HCT116 (cell line): Measurements from ENCODE around the gene CLCN3. TPM values are rescaled to one million over a fixed set of nuclear protein-coding genes. Genes with fewer than 3 reads are reported as not detected.

Experiments used
- ATAC-seq: fragments of 200-7000 bp; cut with Tn5 transposase; 2 replicates; pipeline ENCODE4 v1.9.1; 2020; ENCODE audit warnings: mild to moderate bottlenecking, moderate library complexity
- BruUV-seq: library from RNA; stranded (reverse); fragments of 400-500 nt; replicated peaks from 2 replicates; lab custom pipeline; 2021; lab: Mats Ljungman, UMichigan
- CTCF ChIA-PET: fragments of 300-600 bp; sonication (Branson Sonifier 250); formaldehyde crosslinking; loops from one replicate; lab custom pipeline; 2021; ENCODE audit warnings: antibody characterized with exemption; lab: Charles Lee
- POLR2A ChIA-PET: fragments of 300-600, 350-600 bp; sonication (Branson Sonifier 250); formaldehyde crosslinking; loops from one replicate; lab custom pipeline; 2021; ENCODE audit warnings: antibody characterized with exemption; lab: Charles Lee
- RAD21 ChIA-PET, 2 experiments: fragments of 300-600 bp; sonication (Branson Sonifier 250); formaldehyde crosslinking; loops; one replicate each; lab custom pipeline; 2023; ENCODE audit warnings: low total read pairs in 2 of 2; ENCODE audit not compliant: uncharacterized antibody in 2 of 2, unreplicated experiment in 2 of 2, low non-redundant PET in 1 of 2; lab: Charles Lee
- DNase-seq: peaks from one replicate; pipeline ENCODE4 v3.0.0-alpha.2; 2010; ENCODE audit warnings: low read depth, low spot score
- H2AFZ ChIP-seq: fragments of 200-600 bp; shearing (Covaris generic), sonication (generic); 2 replicates; pipeline ENCODE4 v1.6.1; 2017; ENCODE audit warnings: low read depth, mixed run types, mixed read lengths, antibody characterized with exemption, low read length; ENCODE audit not compliant: poor library complexity, severe bottlenecking
- H3K27ac ChIP-seq: 2 replicates; pipeline ENCODE4 v1.5.1; 2012; ENCODE audit warnings: low read depth, low read length
- H3K27me3 ChIP-seq: fragments of 200-600 bp; sonication (generic); 2 replicates; pipeline ENCODE4 v1.6.1; 2016; ENCODE audit warnings: mixed run types, low read length, mixed read lengths; ENCODE audit not compliant: insufficient read depth
- H3K36me3 ChIP-seq, 2 experiments: fragments of 200-500 bp in 1 of 2; fragments of 200-600 bp in 1 of 2; sonication (Bioruptor generic) in 1 of 2; sonication (generic) in 1 of 2; 2 replicates each; pipeline versions ENCODE4 v1.5.1 to v1.6.1; 2014 to 2016; ENCODE audit warnings: low read length in 2 of 2, inconsistent platforms in 1 of 2, mixed read lengths in 1 of 2, mixed run types in 1 of 2; ENCODE audit not compliant: insufficient read depth in 2 of 2, control insufficient read depth in 1 of 2
- H3K4me1 ChIP-seq, 2 experiments: fragments of 200-600 bp in 1 of 2; sonication (generic) in 1 of 2; 2 replicates each; pipeline versions ENCODE4 v1.5.1 to v1.6.1; 2012 to 2017; ENCODE audit warnings: low read length in 2 of 2, inconsistent platforms in 1 of 2, mild to moderate bottlenecking in 1 of 2, mixed read lengths in 1 of 2, mixed run types in 1 of 2, moderate library complexity in 1 of 2; ENCODE audit not compliant: insufficient read depth in 2 of 2, control insufficient read depth in 1 of 2
- H3K4me2 ChIP-seq: fragments of 200-600 bp; sonication (generic); 2 replicates; pipeline ENCODE4 v1.6.1; 2017; ENCODE audit warnings: mixed run types, low read length, mixed read lengths
- H3K4me3 ChIP-seq, 2 experiments: fragments of 200-600 bp in 1 of 2; sonication (generic) in 1 of 2; replicated peaks in 1 of 2; 2 replicates each; pipeline ENCODE4 v1.5.1; 2011 to 2016; ENCODE audit warnings: low read length in 2 of 2, control low read depth in 1 of 2, low read depth in 1 of 2, mild to moderate bottlenecking in 1 of 2, mixed read lengths in 1 of 2, mixed run types in 1 of 2
- H3K79me2 ChIP-seq: fragments of 200-600 bp; sonication (generic); 2 replicates; pipeline ENCODE4 v1.6.1; 2017; ENCODE audit warnings: mild to moderate bottlenecking, mixed run types, low read length, moderate library complexity, mixed read lengths; ENCODE audit not compliant: insufficient read depth
- H3K9ac ChIP-seq: fragments of 200-600 bp; sonication (generic); 2 replicates; pipeline ENCODE4 v1.6.1; 2016; ENCODE audit warnings: low read length, mixed read lengths
- H3K9me2 ChIP-seq: fragments of 200-600 bp; sonication (generic), shearing (Covaris generic); 2 replicates; pipeline ENCODE4 v1.6.1; 2017; ENCODE audit warnings: mixed run types, mild to moderate bottlenecking, moderate library complexity; ENCODE audit not compliant: insufficient read depth
- H3K9me3 ChIP-seq, 2 experiments: fragments of 200-500 bp in 1 of 2; fragments of 200-600 bp in 1 of 2; sonication (Bioruptor generic) in 1 of 2; sonication (generic) in 1 of 2; 2 replicates each; pipeline ENCODE4 v1.6.1; 2014 to 2017; ENCODE audit warnings: low read length in 2 of 2, mixed read lengths in 2 of 2, inconsistent platforms in 1 of 2, low read depth in 1 of 2, mild to moderate bottlenecking in 1 of 2, mixed run types in 1 of 2, moderate library complexity in 1 of 2; ENCODE audit not compliant: control insufficient read depth in 1 of 2, insufficient read depth in 1 of 2
- H4K20me1 ChIP-seq: fragments of 200-600 bp; sonication (generic), shearing (Covaris generic); 2 replicates; pipeline ENCODE4 v1.6.1; 2017; ENCODE audit warnings: mixed run types, mild to moderate bottlenecking, moderate library complexity; ENCODE audit not compliant: insufficient read depth
- CEBPB ChIP-seq: IDR thresholded peaks from 2 replicates; pipeline ENCODE4 v1.6.1; 2012; ENCODE audit warnings: low read depth
- ELF1 ChIP-seq: IDR thresholded peaks from 2 replicates; pipeline ENCODE4 v1.6.1; 2012; ENCODE audit warnings: low read depth, borderline replicate concordance
- EZH2 ChIP-seq: fragments of 200-600 bp; sonication (generic); IDR thresholded peaks from 2 replicates; pipeline ENCODE4 v1.6.1; 2017; ENCODE audit warnings: antibody characterized with exemption, mixed run types
- FOSL1 ChIP-seq: IDR thresholded peaks from 2 replicates; pipeline ENCODE4 v1.6.1; 2012; ENCODE audit warnings: low read depth
- POLR2A ChIP-seq: IDR thresholded peaks from 2 replicates; pipeline ENCODE4 v1.7.0; 2011; ENCODE audit warnings: borderline replicate concordance; ENCODE audit not compliant: insufficient read depth, insufficient read length; ENCODE audit errors: extremely low read depth
- POLR2AphosphoS5 ChIP-seq: IDR thresholded peaks from 2 replicates; pipeline ENCODE4 v1.6.1; 2011; ENCODE audit warnings: mild to moderate bottlenecking, low read depth, low read length, moderate library complexity
- RAD21 ChIP-seq: IDR thresholded peaks from 2 replicates; pipeline ENCODE4 v1.6.1; 2012; ENCODE audit warnings: low read depth, mild to moderate bottlenecking
- SRF ChIP-seq: IDR thresholded peaks from 2 replicates; pipeline ENCODE4 v1.6.1; 2012; ENCODE audit warnings: low read depth
- ZFX ChIP-seq: fragments of 450-650 bp; IDR thresholded peaks from 2 replicates; pipeline ENCODE4 v1.6.1; 2017
- intact Hi-C: fragments of 100-400 bp; cut with micrococcal nuclease; formaldehyde crosslinking; loops from 2 replicates; pipeline ENCODE4 v1.10.0; 2022
- total RNA-seq: library from RNA; stranded (reverse); gene quantifications from one replicate; pipeline ENCODE4 v1.2.1, GENCODE V29; 2021; ENCODE audit not compliant: unreplicated experiment
- TF ChIP-seq, protein P1 (sequence below), 3 experiments: fragments of 200-600 bp in 1 of 3; sonication (generic) in 1 of 3; IDR thresholded peaks in 2 of 3; conservative IDR thresholded peaks in 1 of 3; 2 replicates each; pipeline ENCODE4 v1.5.1; 2012 to 2017; ENCODE audit warnings: low read depth in 2 of 3, low read length in 2 of 3, antibody characterized with exemption in 1 of 3, borderline replicate concordance in 1 of 3, control low read depth in 1 of 3, mild to moderate bottlenecking in 1 of 3, mixed read lengths in 1 of 3, mixed run types in 1 of 3, moderate library complexity in 1 of 3; ENCODE audit not compliant: insufficient read depth in 1 of 3
- TF ChIP-seq, protein P2 (sequence below): IDR thresholded peaks from 2 replicates; pipeline ENCODE4 v1.6.1; 2012
- TF ChIP-seq, protein P3 (sequence below): IDR thresholded peaks from 2 replicates; pipeline ENCODE4 v1.6.1; 2012; ENCODE audit warnings: low read depth
- TF ChIP-seq, protein P4 (sequence below): IDR thresholded peaks from 2 replicates; pipeline ENCODE4 v1.6.1; 2011; ENCODE audit warnings: mild to moderate bottlenecking, low read length, moderate library complexity; ENCODE audit not compliant: insufficient replicate concordance; ENCODE audit errors: extremely low read depth

Gene CLCN3
- total RNA-seq, 1 experiment from 2014 or later: 60.4 TPM

DNA sequence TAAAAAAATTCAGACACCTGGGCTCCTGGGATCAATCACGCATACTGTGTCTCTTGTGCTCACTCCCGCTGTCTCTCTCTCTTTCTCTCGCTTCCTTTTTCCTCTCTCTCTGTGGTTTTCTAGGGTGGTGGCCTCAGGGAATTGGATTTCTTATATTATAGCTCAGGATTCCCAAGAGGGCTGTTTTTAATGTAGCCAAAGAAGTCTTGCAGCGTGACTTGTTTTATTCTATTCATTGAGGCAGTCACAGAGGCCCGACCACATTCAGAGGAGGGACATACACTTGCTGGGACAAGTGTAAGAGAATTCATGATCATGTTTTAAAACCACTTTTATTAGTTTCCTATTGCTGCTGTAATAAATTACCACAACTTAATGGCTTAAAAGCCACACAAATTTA is 78.0 kb downstream of the CLCN3 start:
- Histone ChIP-seq H3K36me3 (peaks cover 5 to 8% of the 10 kb centered on the region in 2 experiments; a peak in 1 of 4 replicates), H3K9me2 (no peaks in the 10 kb centered on the region), H3K27ac (no peak overlapping the region), H3K4me3 (no peak overlapping the region), H3K9ac (no peak overlapping the region), H3K27me3 (no peaks in the 10 kb centered on the region), H3K4me1 (no peaks in the 10 kb centered on the region), H3K4me2 (no peak overlapping the region), H3K9me3 (no peaks in the 10 kb centered on the region), H3K79me2 (no peaks in the 10 kb centered on the region), H2AFZ (no peak overlapping the region), H4K20me1 (0 out of 2 replicates have a peak, but pooled peaks cover 4% of the 10 kb centered on the region)
- ChIA-PET POLR2A (no interaction called here), RAD21 (no interaction called here), CTCF (no interaction called here)
- DNase-seq (no peak), ATAC-seq (no peak)
- TF ChIP-seq FOSL1: no peak
- no peak for TF ChIP-seq ELF1
- no peak for TF ChIP-seq CEBPB
- TF ChIP-seq SRF: no peak
- no peak for TF ChIP-seq EZH2
- TF ChIP-seq ZFX: no peak
- no peak for TF ChIP-seq POLR2A
- no peak for TF ChIP-seq RAD21
- TF ChIP-seq POLR2AphosphoS5: no peak
- TF ChIP-seq, protein P1, sequence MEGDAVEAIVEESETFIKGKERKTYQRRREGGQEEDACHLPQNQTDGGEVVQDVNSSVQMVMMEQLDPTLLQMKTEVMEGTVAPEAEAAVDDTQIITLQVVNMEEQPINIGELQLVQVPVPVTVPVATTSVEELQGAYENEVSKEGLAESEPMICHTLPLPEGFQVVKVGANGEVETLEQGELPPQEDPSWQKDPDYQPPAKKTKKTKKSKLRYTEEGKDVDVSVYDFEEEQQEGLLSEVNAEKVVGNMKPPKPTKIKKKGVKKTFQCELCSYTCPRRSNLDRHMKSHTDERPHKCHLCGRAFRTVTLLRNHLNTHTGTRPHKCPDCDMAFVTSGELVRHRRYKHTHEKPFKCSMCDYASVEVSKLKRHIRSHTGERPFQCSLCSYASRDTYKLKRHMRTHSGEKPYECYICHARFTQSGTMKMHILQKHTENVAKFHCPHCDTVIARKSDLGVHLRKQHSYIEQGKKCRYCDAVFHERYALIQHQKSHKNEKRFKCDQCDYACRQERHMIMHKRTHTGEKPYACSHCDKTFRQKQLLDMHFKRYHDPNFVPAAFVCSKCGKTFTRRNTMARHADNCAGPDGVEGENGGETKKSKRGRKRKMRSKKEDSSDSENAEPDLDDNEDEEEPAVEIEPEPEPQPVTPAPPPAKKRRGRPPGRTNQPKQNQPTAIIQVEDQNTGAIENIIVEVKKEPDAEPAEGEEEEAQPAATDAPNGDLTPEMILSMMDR (IDR thresholded peaks at IDR 0.05 in 2 of 3, conservative IDR thresholded peaks at IDR 0.05 in 1 of 3; ENCODE audit: borderline replicate concordance in 1 of 3, insufficient read depth in 1 of 3, low read depth in 2 of 3, low read length in 2 of 3): no peak
- TF ChIP-seq, protein P2, sequence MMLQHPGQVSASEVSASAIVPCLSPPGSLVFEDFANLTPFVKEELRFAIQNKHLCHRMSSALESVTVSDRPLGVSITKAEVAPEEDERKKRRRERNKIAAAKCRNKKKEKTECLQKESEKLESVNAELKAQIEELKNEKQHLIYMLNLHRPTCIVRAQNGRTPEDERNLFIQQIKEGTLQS: no peak
- TF ChIP-seq, protein P3, sequence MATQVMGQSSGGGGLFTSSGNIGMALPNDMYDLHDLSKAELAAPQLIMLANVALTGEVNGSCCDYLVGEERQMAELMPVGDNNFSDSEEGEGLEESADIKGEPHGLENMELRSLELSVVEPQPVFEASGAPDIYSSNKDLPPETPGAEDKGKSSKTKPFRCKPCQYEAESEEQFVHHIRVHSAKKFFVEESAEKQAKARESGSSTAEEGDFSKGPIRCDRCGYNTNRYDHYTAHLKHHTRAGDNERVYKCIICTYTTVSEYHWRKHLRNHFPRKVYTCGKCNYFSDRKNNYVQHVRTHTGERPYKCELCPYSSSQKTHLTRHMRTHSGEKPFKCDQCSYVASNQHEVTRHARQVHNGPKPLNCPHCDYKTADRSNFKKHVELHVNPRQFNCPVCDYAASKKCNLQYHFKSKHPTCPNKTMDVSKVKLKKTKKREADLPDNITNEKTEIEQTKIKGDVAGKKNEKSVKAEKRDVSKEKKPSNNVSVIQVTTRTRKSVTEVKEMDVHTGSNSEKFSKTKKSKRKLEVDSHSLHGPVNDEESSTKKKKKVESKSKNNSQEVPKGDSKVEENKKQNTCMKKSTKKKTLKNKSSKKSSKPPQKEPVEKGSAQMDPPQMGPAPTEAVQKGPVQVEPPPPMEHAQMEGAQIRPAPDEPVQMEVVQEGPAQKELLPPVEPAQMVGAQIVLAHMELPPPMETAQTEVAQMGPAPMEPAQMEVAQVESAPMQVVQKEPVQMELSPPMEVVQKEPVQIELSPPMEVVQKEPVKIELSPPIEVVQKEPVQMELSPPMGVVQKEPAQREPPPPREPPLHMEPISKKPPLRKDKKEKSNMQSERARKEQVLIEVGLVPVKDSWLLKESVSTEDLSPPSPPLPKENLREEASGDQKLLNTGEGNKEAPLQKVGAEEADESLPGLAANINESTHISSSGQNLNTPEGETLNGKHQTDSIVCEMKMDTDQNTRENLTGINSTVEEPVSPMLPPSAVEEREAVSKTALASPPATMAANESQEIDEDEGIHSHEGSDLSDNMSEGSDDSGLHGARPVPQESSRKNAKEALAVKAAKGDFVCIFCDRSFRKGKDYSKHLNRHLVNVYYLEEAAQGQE: no peak
- TF ChIP-seq, protein P4, sequence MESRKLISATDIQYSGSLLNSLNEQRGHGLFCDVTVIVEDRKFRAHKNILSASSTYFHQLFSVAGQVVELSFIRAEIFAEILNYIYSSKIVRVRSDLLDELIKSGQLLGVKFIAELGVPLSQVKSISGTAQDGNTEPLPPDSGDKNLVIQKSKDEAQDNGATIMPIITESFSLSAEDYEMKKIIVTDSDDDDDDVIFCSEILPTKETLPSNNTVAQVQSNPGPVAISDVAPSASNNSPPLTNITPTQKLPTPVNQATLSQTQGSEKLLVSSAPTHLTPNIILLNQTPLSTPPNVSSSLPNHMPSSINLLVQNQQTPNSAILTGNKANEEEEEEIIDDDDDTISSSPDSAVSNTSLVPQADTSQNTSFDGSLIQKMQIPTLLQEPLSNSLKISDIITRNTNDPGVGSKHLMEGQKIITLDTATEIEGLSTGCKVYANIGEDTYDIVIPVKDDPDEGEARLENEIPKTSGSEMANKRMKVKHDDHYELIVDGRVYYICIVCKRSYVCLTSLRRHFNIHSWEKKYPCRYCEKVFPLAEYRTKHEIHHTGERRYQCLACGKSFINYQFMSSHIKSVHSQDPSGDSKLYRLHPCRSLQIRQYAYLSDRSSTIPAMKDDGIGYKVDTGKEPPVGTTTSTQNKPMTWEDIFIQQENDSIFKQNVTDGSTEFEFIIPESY: no peak
- BruUV-seq: no TSS peak
- intact Hi-C loops: no loop called here
